BJ (cell line): ENCODE results near the gene PIP5K1C. TPM values are rescaled to one million over a fixed set of nuclear protein-coding genes. Genes with fewer than 3 reads are reported as not detected.

Experiments
- CTCF ChIA-PET: fragments of 350-600 bp; formaldehyde crosslinking; extraction: SDS; loops from one replicate; lab custom pipeline; 2021; ENCODE audit warnings: antibody characterized with exemption, inconsistent platforms; lab: Yijun Ruan, JAX
- POLR2A ChIA-PET: fragments of 300-600 bp; sonication (Branson Sonifier 250); formaldehyde crosslinking; extraction: SDS; loops from one replicate; lab custom pipeline; 2021; ENCODE audit warnings: antibody characterized with exemption; lab: Charles Lee
- DNase-seq: peaks from one replicate; pipeline ENCODE4 v3.0.0-alpha.2; 2011; ENCODE audit warnings: low read depth
- H3K27me3 ChIP-seq: 2 replicates; pipeline ENCODE4 v1.6.0; 2011; ENCODE audit warnings: low read length; ENCODE audit not compliant: control insufficient read depth, insufficient read depth
- H3K36me3 ChIP-seq: 2 replicates; pipeline ENCODE4 v1.5.1; 2011; ENCODE audit warnings: low read length; ENCODE audit not compliant: control insufficient read depth, insufficient read depth
- H3K4me3 ChIP-seq: 2 replicates; pipeline ENCODE4 v1.5.1; 2011; ENCODE audit warnings: low read depth, mild to moderate bottlenecking, control low read depth, low read length
- polyA plus RNA-seq: library from polyadenylated mRNA; depleted of rRNA; stranded (reverse); fragments of >200 nt; gene quantifications from 2 replicates; pipeline ENCODE4 v1.2.3, GENCODE V29; 2011
- TF ChIP-seq, protein P1 (sequence below): IDR thresholded peaks from 2 replicates; pipeline ENCODE4 v1.5.1; 2011; ENCODE audit warnings: low read depth, mild to moderate bottlenecking, control low read depth, inconsistent platforms, low read length, moderate library complexity; ENCODE audit not compliant: insufficient read depth

PIP5K1C gene
- polyA plus RNA-seq, 1 experiment = 35.3 TPM

DNA sequence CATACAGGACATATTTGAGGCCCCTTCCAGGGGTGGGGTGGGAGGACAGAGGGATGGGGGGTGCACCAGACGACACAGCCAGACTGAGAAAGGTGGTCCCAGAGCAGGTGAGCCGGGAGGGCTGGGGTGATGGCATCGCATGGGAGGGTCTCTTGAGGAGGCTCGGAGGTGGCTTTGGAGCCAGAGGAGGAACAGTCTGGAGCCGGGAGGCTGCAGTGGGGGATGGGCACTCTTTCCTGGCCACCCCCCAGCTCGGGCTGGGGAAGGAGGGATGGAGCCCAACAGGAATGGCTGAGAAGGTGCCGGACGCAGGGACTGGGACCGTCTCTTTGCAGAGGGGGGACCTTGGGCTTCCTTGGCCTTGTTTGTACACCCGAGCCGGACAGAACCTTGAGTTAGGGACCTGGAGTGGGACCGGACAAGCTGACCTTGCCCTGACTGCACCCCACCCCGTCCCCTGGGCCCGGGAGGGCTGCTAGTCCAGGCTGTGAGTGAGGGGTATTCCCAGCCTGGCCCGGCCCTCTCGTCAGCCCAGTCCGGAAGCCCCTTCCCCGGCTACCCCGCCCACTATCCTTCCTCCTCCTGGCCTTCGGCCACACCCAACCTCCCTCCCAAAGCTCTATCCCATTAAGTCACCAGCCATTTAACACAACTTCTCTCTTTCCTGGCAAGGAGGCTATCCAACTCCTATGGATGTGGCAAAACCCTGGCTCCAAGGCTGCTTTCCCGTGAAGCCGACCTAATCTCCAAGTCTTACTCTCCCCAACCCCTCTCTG, 92.8 kb downstream of the PIP5K1C start:
- TF ChIP-seq, protein P1, sequence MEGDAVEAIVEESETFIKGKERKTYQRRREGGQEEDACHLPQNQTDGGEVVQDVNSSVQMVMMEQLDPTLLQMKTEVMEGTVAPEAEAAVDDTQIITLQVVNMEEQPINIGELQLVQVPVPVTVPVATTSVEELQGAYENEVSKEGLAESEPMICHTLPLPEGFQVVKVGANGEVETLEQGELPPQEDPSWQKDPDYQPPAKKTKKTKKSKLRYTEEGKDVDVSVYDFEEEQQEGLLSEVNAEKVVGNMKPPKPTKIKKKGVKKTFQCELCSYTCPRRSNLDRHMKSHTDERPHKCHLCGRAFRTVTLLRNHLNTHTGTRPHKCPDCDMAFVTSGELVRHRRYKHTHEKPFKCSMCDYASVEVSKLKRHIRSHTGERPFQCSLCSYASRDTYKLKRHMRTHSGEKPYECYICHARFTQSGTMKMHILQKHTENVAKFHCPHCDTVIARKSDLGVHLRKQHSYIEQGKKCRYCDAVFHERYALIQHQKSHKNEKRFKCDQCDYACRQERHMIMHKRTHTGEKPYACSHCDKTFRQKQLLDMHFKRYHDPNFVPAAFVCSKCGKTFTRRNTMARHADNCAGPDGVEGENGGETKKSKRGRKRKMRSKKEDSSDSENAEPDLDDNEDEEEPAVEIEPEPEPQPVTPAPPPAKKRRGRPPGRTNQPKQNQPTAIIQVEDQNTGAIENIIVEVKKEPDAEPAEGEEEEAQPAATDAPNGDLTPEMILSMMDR = no peak
- no peaks in the 10 kb centered on the region for H3K27me3 ChIP-seq
- POLR2A ChIA-PET = no interaction called here
- CTCF ChIA-PET = interaction anchor here (1.2 kb wide), 2 partner anchors 11 to 99 kb away, joined by 3 read pairs; no protein-coding TSS in a partner anchor
- H3K36me3 ChIP-seq = peaks cover 12% of the 10 kb centered on the region
- DNase-seq = no peak
- peak overlapping the region; percentile 68 for H3K4me3 ChIP-seq

DNA sequence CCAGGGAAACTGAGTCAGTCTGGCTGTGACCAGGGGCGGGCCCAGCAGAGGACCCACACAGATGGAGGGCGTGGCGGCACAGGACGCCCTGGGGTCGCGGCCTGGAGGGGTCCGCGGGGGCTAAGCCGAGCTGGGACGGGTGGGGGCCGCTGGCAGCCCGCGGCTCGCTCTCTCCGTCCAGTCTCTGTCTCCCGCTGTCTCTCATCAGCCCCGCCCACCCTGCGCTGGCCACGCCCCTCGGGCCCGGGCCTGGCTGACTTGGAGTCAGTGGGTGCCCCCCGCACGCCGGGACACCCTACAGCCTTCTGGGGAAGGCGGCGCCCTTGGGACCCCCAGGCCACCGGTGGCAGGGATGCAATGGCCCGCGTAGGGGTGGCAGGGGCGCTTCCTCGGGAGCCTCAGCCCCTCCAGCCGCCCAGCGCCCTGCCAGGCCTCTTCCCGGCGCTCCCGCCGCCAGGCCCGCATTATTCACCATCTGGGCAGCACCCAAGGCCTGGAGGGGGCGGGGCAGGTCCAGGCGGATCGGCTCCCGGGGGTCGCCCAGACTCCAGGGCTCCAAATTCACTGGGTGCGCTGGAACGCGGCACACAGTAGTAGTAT, 93.5 kb downstream of the PIP5K1C start, which contains the start of gene TBXA2R:
TBXA2R (minus strand) TSS at position 186 of the 600 bp plus-strand sequence. CDS start 6,241 bp downstream, outside the sequence.
- DNase-seq = no peak
- no peaks in the 10 kb centered on the region for H3K27me3 ChIP-seq
- CTCF ChIA-PET = interaction anchor here (1.2 kb wide), 1 partner anchor 12 kb away, joined by 3 read pairs; no protein-coding TSS in a partner anchor
- POLR2A ChIA-PET = no interaction called here
- peaks cover 7% of the 10 kb centered on the region for H3K36me3 ChIP-seq
- peak within 1 kb of the TSS; percentile 68 for H3K4me3 ChIP-seq
- TF ChIP-seq, protein P1 = no peak

DNA sequence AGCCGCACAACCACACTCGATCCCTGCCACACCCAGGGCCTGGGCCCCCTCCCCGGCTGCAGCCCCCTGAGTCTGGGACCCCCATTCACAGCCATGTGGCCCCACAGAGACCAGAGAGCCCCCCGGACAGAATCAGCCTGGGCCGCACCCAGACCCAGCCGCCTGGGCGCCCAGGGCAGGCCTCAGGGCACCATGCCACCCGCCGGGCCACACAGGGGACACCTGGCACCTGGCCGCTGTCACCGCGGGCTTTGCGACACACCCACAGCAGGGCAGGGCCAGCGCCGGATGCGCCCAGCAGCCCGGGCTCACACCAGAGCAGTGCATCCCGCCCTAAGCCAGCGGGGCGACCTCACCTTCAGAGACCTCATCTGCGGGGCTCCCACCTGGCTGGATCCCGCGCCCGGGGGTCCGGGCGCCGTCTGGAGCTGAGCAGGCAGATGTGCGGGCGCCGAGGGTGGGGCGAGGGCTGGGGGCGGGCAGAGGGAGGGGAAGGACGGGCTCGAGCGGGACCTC, 94.0 kb downstream of the PIP5K1C start:
- peak overlapping the region; percentile 68 for H3K4me3 ChIP-seq
- no peak for DNase-seq
- ChIA-PET POLR2A (no interaction called here), CTCF (no interaction called here)
- TF ChIP-seq, protein P1 = no peak
- H3K36me3 ChIP-seq = peaks cover 4% of the 10 kb centered on the region; the same call in 1 of the 2 replicates
- no peaks in the 10 kb centered on the region for H3K27me3 ChIP-seq

DNA sequence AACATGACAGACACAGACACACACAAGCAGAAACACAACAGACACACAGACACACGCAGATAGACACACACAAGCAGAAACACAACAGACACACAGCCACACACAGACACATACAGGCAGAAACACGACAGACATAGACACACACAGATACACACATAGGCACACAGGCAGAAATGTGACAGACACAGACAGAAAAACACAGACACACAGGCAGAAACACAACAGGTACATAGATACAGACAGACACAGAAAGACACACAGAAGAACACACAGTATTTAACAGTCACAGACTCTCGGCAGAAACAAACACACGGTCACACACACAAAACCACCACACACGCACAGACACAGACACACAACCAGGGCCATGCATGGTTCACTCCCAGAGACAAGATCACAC, 94.5 kb downstream of the PIP5K1C start:
- TF ChIP-seq, protein P1 = no peak
- Histone ChIP-seq H3K27me3 (no peaks in the 10 kb centered on the region), H3K36me3 (peaks cover 1% of the 10 kb centered on the region; the same call in 1 of the 2 replicates), H3K4me3 (peak overlapping the region; percentile 68)
- DNase-seq = no peak
- POLR2A ChIA-PET = no interaction called here
- CTCF ChIA-PET = no interaction called here

DNA sequence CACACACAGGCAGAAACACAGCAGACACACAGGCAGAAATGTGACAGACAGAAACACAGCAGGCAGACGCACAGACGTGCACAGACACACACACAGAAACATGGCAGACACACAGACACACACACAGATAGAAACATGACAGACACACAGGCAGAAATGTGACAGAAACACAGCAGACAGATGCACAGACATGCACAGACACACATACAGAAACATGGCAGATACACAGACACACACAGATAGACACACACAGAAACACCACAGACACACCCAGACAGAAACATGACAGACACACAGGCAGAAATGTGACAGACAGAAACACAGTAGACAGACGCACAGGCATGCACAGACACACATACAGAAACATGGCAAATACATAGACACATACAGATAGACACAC, 94.9 kb downstream of the PIP5K1C start:
- H3K4me3 ChIP-seq = no peak overlapping the region
- TF ChIP-seq, protein P1 = no peak
- no peak for DNase-seq
- CTCF ChIA-PET = no interaction called here
- H3K36me3 ChIP-seq = peaks cover 1% of the 10 kb centered on the region; the same call in 1 of the 2 replicates
- no peaks in the 10 kb centered on the region for H3K27me3 ChIP-seq
- POLR2A ChIA-PET = no interaction called here
